ENCODE data around the gene CEP76.

Gene CEP76

GRCh38 chr18:12703096-12703567, 609 bp upstream of the CEP76 start:
- DNase-seq (ENCODE audit: low read depth) = no peak

- DNase-seq (ENCODE audit: low read depth) = no peak
Observed at GRCh38 chr18:12701161-12701560, 1.4 kb downstream of the CEP76 start.

DNA sequence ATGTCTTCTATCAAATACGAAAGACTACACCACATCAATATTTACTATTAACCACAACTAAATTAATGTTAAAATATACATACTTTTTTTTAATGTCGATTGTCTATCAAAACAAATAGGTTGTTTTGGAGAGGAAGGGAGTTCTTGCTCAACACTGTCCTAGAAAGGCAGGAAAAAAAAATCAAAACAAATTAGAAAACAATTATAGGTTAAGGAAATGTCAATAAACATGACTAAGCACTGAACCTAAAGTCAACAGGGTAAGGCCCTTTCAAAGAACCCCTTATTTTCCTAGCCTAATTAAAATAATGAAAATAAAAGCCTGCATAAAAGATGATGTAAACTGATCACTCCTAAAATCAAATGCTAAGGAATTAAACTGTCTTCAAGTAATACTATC, 2.8 kb downstream of the CEP76 start:
- no peak for DNase-seq (ENCODE audit: low read depth)

DNA sequence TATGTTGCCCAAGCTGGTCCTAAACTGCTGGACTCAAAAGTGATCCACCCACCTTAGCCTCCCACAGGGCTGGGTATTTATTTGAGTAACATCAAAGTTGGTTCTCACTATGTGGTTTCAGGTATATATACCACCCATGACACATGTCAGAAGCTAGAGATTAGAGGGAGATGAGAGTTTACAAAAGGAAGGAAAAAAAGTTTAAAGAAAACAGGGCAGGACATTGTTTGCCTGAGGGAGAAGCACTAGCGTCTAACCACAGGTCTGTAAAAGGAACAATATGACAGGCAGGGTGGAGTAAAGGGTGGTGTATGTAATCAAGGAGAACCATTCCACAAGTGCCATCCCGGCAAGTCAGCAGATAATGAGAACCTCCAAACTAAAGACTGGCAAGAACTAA, 8.5 kb downstream of the CEP76 start:
- peak; percentile 41 for DNase-seq (ENCODE audit: low read depth)

DNA sequence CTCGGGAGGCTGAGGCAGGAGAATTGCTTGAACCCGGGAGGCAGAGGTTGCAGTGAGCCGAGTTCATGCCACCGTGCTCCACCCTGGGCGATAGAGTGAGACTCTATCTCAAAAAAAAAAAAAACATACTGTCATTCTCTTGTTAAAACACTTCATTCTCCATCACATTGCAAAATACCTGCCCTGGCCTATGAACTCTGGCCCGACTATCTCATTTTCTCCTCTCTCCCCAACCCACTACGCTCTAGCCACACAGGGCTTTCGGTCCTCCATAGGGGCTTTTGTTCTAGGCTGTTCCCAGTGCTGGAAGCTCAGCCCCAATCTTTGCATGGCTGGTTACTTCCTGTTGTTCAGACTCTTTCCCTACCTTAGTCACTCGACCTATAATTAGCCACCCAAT, 10.3 kb downstream of the CEP76 start:
- DNase-seq (ENCODE audit: low read depth) = no peak

- no peak for DNase-seq (ENCODE audit: low read depth)
Observed at GRCh38 chr18:12689256-12689850, 13.2 kb downstream of the CEP76 start.

DNA sequence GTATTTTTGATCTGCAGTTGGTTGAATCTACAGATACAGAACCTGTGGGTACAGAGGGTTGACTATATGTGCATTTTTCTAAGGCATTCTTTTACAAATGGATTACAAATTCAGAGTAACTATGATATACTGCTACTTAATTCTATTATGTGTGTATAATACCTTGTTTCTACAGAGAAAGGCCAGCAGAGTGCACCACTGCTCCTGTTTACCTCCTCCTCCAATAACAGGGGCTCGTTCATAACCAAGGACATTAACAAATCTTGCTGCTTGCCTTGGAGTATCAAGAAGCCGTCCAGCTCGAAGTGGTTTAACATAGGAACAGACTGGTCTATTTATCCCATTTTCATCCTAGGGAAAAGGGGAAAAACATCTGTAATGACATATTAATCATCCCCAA, 16.4 kb downstream of the CEP76 start:
- DNase-seq (ENCODE audit: low read depth) = peak; percentile 52

GRCh38 chr18:12679183-12679786, 23.2 kb downstream of the CEP76 start:
- peak; percentile 64 for DNase-seq (ENCODE audit: low read depth)

DNA sequence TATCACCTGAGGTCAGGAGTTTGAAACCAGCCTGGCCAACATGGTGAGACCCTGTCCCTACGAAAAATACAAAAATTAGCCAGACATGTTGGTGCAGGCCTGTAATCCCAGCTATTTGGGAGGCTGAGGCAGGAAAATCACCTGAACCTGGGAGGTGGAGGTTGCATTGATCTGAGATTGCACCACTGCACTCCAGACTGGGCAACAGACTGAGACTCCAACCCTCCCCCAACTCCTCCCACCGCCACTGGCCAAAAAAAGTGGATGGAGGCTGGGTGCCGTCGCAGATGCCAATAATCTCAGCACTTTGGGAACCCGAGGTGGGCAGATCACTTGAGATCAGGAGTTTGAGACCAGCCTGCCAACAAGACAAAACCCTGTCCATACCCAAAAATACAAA, 34.5 kb downstream of the CEP76 start:
- no peak for DNase-seq (ENCODE audit: low read depth)

GRCh38 chr18:12659904-12660605, 42.5 kb downstream of the CEP76 start:
- peak; percentile 71 for DNase-seq (ENCODE audit: low read depth)

- peak; percentile 59 for DNase-seq (ENCODE audit: low read depth)
Observed at GRCh38 chr18:12658426-12659138, 43.9 kb downstream of the CEP76 start.

DNA sequence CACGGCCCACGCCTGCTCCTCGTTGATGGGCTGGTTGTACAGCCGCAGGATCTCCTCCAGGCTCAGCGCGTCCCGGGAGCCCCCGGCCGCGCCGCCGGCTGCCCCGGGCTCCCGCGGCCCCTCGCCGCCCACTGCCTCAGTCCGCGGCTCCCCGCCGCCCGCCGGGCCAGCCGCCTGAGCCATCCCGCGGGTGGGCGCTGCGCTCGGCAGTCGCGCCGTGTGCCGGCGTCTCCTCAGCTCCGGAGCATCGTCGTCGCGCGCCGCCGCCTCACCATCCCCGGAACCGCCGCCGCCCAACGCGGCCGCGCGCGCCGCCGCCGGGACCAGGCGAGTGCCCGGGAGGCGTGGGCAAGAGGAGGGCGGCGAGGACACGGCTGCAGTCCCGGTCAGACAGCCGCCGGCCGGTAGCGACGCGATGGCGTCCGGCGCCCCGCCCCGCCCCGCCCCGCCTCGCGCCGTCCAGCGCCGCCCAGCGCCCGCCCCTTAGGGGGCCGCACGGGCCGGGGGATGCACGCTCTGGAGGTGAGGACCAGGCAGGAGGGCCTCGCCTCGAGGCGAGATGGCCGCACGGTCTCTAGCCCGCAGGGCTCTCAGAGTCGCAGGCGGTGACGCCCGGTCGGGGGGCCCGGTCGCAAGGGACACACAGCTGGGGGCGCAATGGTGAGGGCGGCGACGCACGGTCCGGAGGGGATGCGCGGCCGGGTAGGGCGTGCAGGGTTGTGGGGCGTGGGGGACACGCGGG, 44.7 kb downstream of the CEP76 start, which contains the start of gene SPIRE1:
Gene SPIRE1, minus strand, starts transcription at position 424 of the 742 bp plus-strand sequence. Its CDS starts 241 bp downstream, at position 183.
- peak; percentile 45 for DNase-seq (ENCODE audit: low read depth)

- DNase-seq (ENCODE audit: low read depth) = peak; percentile 29
Observed at GRCh38 chr18:12656938-12657683, 45.4 kb downstream of the CEP76 start.

GRCh38 chr18:12656605-12656937, 46.0 kb downstream of the CEP76 start:
- peak; percentile 41 for DNase-seq (ENCODE audit: low read depth)

GRCh38 chr18:12654971-12655370, 47.6 kb downstream of the CEP76 start:
- no peak for DNase-seq (ENCODE audit: low read depth)

DNA sequence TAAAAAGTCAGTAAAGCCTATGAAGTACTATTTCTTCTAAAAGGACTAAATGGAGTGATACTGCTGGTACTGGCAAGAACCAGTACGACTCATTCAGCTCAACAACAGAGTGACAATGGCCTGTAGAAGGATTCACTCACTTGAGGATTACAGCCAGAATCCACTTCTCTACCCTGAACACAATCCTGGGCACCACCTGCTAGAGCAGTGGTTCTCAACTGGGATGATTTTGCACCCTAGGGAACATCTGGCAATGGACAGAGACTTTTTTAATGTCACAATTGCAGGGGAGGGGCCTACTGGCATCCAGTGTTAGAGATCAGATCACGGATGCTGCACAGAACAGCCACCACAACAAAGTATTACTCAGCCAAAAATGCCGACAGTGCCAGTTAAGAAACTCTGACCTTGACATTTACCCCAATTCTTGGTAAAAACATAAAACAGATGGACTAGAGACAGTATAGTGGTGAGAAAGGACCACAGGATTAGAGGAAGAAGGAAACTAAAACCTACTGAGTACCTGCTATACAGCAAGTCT, 49.6 kb downstream of the CEP76 start:
- DNase-seq (ENCODE audit: low read depth) = peak; percentile 85

DNA sequence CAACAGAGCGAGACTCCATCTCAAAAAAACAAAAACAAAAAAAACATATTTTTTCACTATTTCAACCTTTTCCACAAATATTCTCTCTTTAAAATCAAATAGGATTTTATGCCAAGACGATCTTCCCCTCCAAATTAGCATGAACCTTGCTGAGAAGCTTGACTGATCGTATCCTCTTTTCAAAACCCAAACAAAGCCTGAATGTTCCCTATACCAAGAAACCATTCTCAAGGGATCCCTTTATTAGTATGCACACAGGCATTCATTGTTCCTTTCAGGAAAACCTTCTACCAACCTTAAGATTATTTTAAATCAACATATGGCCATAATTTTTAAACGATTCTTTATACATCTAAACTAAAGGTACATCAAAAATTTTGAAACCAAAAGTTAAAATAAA, 50.9 kb downstream of the CEP76 start:
- no peak for DNase-seq (ENCODE audit: low read depth)

- no peak for DNase-seq (ENCODE audit: low read depth)
Observed at GRCh38 chr18:12647773-12648172, 54.8 kb downstream of the CEP76 start.

- DNase-seq (ENCODE audit: low read depth) = peak; percentile 60
Observed at GRCh38 chr18:12645751-12646203, 56.7 kb downstream of the CEP76 start.

DNA sequence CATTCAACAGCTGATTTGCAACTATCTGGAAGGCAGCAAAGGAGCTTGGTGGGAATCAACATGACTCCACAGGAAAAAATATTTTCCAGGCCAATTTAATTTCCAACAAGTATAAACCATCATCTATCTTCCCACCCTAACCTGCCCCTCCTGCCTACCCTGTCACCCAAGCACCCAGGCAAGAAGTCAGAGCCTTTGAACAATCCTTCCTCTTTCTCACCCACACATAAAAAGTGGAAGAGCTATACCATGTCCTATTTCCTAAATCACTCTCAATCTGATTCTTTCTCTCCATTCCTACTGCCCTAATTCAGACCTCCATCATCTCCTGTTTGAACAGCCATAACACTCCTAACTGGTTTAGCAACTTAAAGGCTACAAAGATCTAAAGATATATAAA, 57.3 kb downstream of the CEP76 start:
- DNase-seq (ENCODE audit: low read depth) = no peak

DNA sequence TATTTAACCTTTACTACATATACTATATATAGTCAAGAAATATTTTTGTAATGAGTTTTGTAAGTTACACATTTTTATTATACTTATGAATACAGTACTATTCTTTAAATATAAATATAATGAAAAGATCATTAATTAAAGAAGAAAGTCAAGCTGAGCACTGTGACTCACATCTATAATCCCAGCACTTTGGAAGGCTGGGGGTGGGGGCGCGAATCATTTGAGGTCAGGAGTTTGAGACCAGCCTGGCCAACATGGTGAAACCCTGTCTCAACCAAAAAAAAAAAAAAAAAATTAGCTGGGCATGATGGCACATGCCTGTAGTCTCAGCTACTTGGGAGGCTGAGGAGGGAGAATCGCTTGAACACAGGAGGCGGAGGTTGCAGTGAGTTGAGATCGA, 58.8 kb downstream of the CEP76 start:
- DNase-seq (ENCODE audit: low read depth) = peak; percentile 20

Measured in amniotic epithelial cell (primary cell).